Astrocyte (in vitro differentiated cells and primary cell): ENCODE measurements around the gene RPH3AL.

Experiments used
- EZH2 ChIP-seq: IDR thresholded peaks from 2 replicates; pipeline ENCODE4 v1.6.1; 2012; ENCODE audit warnings: mild to moderate bottlenecking, low read length, inconsistent platforms; ENCODE audit not compliant: insufficient read depth
- TF ChIP-seq, protein P1 (sequence below): IDR thresholded peaks from 2 replicates; pipeline ENCODE4 v1.5.1; 2011; ENCODE audit warnings: low read depth, mild to moderate bottlenecking, inconsistent platforms, low read length, moderate library complexity; ENCODE audit not compliant: insufficient read depth

DNA sequence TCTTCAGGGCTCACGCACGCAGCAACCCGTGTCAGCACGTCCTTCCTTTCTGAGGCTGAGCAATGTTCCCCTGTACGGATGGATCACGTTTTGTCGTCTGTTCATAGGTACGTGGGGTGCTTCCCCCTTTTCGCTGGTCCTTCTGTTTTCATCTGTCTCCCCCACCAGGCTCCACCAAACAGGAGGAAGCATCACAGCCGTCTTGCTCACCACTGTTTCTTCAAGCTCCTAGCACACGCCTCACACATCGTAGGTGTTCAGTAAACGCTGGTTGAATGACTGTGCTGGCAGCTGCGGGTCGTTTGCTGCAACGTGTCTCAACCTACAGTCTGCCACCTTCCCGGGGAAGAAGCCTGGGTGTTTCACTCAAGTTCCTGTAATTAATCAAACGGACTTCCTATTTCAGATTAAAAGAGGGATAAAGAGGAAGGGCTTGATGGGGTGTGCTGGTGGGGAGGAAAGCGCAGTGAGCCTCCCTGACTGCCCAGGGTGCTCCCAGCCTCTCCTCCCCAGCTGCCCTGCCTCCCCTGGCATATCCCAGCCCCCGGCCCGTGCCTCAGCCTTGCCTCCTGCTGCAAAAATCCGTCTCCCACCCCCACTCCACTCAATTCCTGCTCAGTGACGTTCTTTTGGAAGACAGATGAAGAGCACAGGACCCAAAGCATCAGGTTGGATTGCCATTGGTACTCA, 94.4 kb downstream of the RPH3AL start:
- TF ChIP-seq, protein P1, sequence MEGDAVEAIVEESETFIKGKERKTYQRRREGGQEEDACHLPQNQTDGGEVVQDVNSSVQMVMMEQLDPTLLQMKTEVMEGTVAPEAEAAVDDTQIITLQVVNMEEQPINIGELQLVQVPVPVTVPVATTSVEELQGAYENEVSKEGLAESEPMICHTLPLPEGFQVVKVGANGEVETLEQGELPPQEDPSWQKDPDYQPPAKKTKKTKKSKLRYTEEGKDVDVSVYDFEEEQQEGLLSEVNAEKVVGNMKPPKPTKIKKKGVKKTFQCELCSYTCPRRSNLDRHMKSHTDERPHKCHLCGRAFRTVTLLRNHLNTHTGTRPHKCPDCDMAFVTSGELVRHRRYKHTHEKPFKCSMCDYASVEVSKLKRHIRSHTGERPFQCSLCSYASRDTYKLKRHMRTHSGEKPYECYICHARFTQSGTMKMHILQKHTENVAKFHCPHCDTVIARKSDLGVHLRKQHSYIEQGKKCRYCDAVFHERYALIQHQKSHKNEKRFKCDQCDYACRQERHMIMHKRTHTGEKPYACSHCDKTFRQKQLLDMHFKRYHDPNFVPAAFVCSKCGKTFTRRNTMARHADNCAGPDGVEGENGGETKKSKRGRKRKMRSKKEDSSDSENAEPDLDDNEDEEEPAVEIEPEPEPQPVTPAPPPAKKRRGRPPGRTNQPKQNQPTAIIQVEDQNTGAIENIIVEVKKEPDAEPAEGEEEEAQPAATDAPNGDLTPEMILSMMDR = no peak
- TF ChIP-seq EZH2 = no peak
